ENCODE data around the gene RNF167. TPM values are rescaled to one million over a fixed set of nuclear protein-coding genes. Genes with fewer than 3 reads are reported as not detected.

Gene RNF167
- total RNA-seq, 2 donors from 2014 or later = 66.9 to 68.6 TPM

GRCh38 chr17:4893721-4894560 lies 46.1 kb upstream of the RNF167 start:
- H3K4me3 ChIP-seq = no peak overlapping the region
- H3K27ac ChIP-seq = no peak overlapping the region
- DNase-seq (ENCODE audit: low spot score) = no peak
- H3K27me3 ChIP-seq = no peaks in the 10 kb centered on the region
- H3K9me3 ChIP-seq = no peaks in the 10 kb centered on the region
- TF ChIP-seq, protein P1, sequence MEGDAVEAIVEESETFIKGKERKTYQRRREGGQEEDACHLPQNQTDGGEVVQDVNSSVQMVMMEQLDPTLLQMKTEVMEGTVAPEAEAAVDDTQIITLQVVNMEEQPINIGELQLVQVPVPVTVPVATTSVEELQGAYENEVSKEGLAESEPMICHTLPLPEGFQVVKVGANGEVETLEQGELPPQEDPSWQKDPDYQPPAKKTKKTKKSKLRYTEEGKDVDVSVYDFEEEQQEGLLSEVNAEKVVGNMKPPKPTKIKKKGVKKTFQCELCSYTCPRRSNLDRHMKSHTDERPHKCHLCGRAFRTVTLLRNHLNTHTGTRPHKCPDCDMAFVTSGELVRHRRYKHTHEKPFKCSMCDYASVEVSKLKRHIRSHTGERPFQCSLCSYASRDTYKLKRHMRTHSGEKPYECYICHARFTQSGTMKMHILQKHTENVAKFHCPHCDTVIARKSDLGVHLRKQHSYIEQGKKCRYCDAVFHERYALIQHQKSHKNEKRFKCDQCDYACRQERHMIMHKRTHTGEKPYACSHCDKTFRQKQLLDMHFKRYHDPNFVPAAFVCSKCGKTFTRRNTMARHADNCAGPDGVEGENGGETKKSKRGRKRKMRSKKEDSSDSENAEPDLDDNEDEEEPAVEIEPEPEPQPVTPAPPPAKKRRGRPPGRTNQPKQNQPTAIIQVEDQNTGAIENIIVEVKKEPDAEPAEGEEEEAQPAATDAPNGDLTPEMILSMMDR (IDR thresholded peaks at IDR 0.05) = no peak
- peaks cover 71% of the 10 kb centered on the region for H3K36me3 ChIP-seq
- peaks cover 0 to 9% of the 10 kb centered on the region in 2 donors for H3K4me1 ChIP-seq

DNA sequence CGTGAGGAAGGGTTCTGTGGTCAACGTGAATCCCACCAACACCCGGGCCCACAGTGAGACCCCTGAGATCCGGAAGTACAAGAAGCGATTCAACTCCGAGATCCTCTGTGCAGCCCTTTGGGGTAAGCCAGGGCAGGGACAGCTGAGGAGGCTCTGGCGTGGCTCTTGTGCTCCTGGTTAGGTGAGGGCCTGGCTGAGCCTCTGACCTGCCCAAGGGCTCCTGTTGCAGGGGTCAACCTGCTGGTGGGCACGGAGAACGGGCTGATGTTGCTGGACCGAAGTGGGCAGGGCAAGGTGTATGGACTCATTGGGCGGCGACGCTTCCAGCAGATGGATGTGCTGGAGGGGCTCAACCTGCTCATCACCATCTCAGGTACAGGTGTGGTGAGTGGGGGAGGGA lies 44.9 kb upstream of the RNF167 start:
- TF ChIP-seq, protein P1 (IDR thresholded peaks at IDR 0.05) = no peak
- H3K27me3 ChIP-seq = no peaks in the 10 kb centered on the region
- no peak overlapping the region for H3K4me3 ChIP-seq
- no peak for DNase-seq (ENCODE audit: low spot score)
- H3K36me3 ChIP-seq = peaks cover 67% of the 10 kb centered on the region
- peaks cover 0 to 19% of the 10 kb centered on the region in 2 donors for H3K4me1 ChIP-seq
- H3K9me3 ChIP-seq = no peaks in the 10 kb centered on the region
- no peak overlapping the region for H3K27ac ChIP-seq

DNA sequence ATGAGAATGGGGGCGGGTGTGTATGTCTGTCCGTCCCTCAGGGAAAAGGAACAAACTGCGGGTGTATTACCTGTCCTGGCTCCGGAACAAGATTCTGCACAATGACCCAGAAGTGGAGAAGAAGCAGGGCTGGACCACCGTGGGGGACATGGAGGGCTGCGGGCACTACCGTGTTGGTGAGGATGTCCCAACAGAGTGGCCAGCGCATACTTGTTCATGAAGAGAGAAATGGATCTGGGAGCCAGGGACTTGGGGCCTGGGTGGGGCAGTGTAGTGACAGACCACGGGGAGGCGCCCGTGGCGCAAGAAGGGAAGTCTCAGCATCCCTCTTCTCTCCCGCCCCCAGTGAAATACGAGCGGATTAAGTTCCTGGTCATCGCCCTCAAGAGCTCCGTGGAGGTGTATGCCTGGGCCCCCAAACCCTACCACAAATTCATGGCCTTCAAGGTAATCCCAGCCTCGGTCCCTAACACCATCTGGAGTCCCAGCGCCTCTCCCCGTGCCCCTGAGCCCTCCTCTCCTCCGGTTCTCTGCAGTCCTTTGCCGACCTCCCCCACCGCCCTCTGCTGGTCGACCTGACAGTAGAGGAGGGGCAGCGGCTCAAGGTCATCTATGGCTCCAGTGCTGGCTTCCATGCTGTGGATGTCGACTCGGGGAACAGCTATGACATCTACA lies 44.3 kb upstream of the RNF167 start:
- TF ChIP-seq, protein P1 (IDR thresholded peaks at IDR 0.05) = no peak
- DNase-seq (ENCODE audit: low spot score) = no peak
- H3K9me3 ChIP-seq = no peaks in the 10 kb centered on the region
- H3K4me1 ChIP-seq = peaks cover 0 to 26% of the 10 kb centered on the region in 2 donors
- no peak overlapping the region for H3K27ac ChIP-seq
- peaks cover 63% of the 10 kb centered on the region for H3K36me3 ChIP-seq
- no peak overlapping the region for H3K4me3 ChIP-seq
- H3K27me3 ChIP-seq = no peaks in the 10 kb centered on the region

DNA sequence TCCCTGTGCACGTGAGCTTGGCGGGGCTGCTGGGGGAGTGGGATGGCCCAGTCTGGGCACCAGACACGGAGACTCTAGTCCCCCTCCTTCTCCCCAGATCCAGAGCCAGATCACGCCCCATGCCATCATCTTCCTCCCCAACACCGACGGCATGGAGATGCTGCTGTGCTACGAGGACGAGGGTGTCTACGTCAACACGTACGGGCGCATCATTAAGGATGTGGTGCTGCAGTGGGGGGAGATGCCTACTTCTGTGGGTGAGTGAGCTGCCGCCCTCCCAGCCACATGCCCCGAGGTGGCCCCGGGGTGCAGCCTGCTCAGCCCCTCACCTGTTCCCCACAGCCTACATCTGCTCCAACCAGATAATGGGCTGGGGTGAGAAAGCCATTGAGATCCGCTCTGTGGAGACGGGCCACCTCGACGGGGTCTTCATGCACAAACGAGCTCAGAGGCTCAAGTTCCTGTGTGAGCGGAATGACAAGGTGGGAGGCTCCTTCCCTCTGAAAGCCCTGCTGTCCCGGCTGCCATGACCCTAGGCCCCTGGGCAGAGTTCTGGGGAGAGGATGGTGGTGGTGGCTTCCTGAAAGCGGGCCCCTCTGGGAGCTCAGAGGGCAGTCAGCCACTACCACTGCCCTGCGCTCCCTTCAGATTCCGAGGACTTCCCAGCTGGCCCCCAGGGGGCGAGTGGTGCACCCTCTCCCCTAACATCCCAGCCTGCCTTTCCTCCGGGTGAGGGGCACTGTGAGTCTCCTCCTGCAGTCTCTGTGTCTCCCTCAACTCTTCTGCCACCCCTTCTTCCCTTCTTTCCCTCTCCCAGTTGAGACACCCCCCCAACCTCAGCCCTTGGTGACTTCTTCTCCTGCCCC lies 43.5 kb upstream of the RNF167 start:
- peaks cover 0 to 33% of the 10 kb centered on the region in 2 donors for H3K4me1 ChIP-seq
- no peaks in the 10 kb centered on the region for H3K9me3 ChIP-seq
- H3K4me3 ChIP-seq = no peak overlapping the region
- TF ChIP-seq, protein P1 (IDR thresholded peaks at IDR 0.05) = no peak
- no peak for DNase-seq (ENCODE audit: low spot score)
- no peaks in the 10 kb centered on the region for H3K27me3 ChIP-seq
- no peak overlapping the region for H3K27ac ChIP-seq
- peaks cover 60% of the 10 kb centered on the region for H3K36me3 ChIP-seq

GRCh38 chr17:4897198-4897687 lies 42.8 kb upstream of the RNF167 start:
- DNase-seq (ENCODE audit: low spot score) = no peak
- Histone ChIP-seq H3K9me3 (no peaks in the 10 kb centered on the region), H3K4me3 (no peak overlapping the region), H3K4me1 (peaks cover 0 to 40% of the 10 kb centered on the region in 2 donors), H3K36me3 (peaks cover 53% of the 10 kb centered on the region), H3K27ac (no peak overlapping the region), H3K27me3 (no peaks in the 10 kb centered on the region)
- TF ChIP-seq, protein P1 (IDR thresholded peaks at IDR 0.05) = no peak
